Lower lobe of right lung (tissue), 2 donors: ENCODE results near the gene RPS6KA2. TPM values are rescaled to one million over a fixed set of nuclear protein-coding genes. Genes with fewer than 3 reads are reported as not detected.

Experiments used
- ATAC-seq, 2 donors: fragments of 200-7000 bp; cut with Tn5 transposase; one replicate each; pipeline ENCODE4 v1.9.1; 2020 to 2022; ENCODE audit warnings: mild to moderate bottlenecking in 2 of 2, moderate library complexity in 2 of 2
- DNase-seq: peaks from one replicate; pipeline ENCODE4 v3.0.0-alpha.2; 2020
- H3K27ac ChIP-seq: fragments of 200-600 bp; one replicate; pipeline ENCODE4 v1.8.0; 2022
- H3K27me3 ChIP-seq: fragments of 200-600 bp; one replicate; pipeline ENCODE4 v1.8.0; 2022; ENCODE audit warnings: low read depth
- H3K36me3 ChIP-seq: fragments of 200-600 bp; one replicate; pipeline ENCODE4 v1.8.0; 2022; ENCODE audit warnings: mild to moderate bottlenecking
- H3K4me1 ChIP-seq: fragments of 200-600 bp; one replicate; pipeline ENCODE4 v1.8.0; 2022
- H3K4me3 ChIP-seq: fragments of 200-600 bp; one replicate; pipeline ENCODE4 v1.8.0; 2022; ENCODE audit warnings: mild to moderate bottlenecking
- H3K9me3 ChIP-seq: fragments of 200-600 bp; one replicate; pipeline ENCODE4 v1.8.0; 2022
- CTCF ChIP-seq: fragments of 200-600 bp; IDR thresholded peaks from one replicate; pipeline ENCODE4 v1.8.0; 2022; ENCODE audit warnings: antibody characterized with exemption, mild to moderate bottlenecking
- intact Hi-C: fragments of 100-400 bp; cut with DNase I; formaldehyde crosslinking; loops from one replicate; pipeline ENCODE4 v1.11.0; 2022
- total RNA-seq: library from RNA; stranded (reverse); fragmentation: NEBNext Ultra II Directional; extraction: Animal tissue kit (Norgen Biotek cat#: 25700); gene quantifications from one replicate; pipeline ENCODE4 v1.2.1, GENCODE V29; 2021
- donor health status: DM: no; HTN: yes; CAD: no; lungs with severe emphysema.

Gene RPS6KA2
- total RNA-seq, 1 donor from 2014 or later, result 102 TPM

- H3K4me1 ChIP-seq, result peaks cover 12% of the 10 kb centered on the region
- no peak for DNase-seq
- H3K4me3 ChIP-seq, result no peak overlapping the region
- no peak for TF ChIP-seq CTCF
- no peak overlapping the region for H3K27ac ChIP-seq
- H3K27me3 ChIP-seq, result no peaks in the 10 kb centered on the region
- ATAC-seq, result no peak
- no peaks in the 10 kb centered on the region for H3K9me3 ChIP-seq
- H3K36me3 ChIP-seq, result peaks cover 83% of the 10 kb centered on the region
- intact Hi-C loops, result no loop called here
Observed at GRCh38 chr6:166483026-166483425, 144.0 kb downstream of the RPS6KA2 start.

GRCh38 chr6:166478782-166479592 is 148.1 kb downstream of the RPS6KA2 start:
- intact Hi-C loops, result no loop called here
- no peaks in the 10 kb centered on the region for H3K27me3 ChIP-seq
- H3K4me3 ChIP-seq, result no peak overlapping the region
- no peak overlapping the region for H3K27ac ChIP-seq
- no peaks in the 10 kb centered on the region for H3K9me3 ChIP-seq
- DNase-seq (no peak), ATAC-seq (no peak)
- H3K4me1 ChIP-seq, result no peaks in the 10 kb centered on the region
- no peak for TF ChIP-seq CTCF
- peaks cover 61% of the 10 kb centered on the region for H3K36me3 ChIP-seq

GRCh38 chr6:166477647-166478365 is 149.2 kb downstream of the RPS6KA2 start:
- Histone ChIP-seq H3K27me3 (no peaks in the 10 kb centered on the region), H3K36me3 (peaks cover 49% of the 10 kb centered on the region), H3K27ac (no peak overlapping the region), H3K4me1 (no peaks in the 10 kb centered on the region), H3K9me3 (no peaks in the 10 kb centered on the region), H3K4me3 (no peak overlapping the region)
- intact Hi-C loops, result no loop called here
- TF ChIP-seq CTCF, result no peak
- DNase-seq (no peak), ATAC-seq (no peak)

GRCh38 chr6:166476634-166477215 is 150.3 kb downstream of the RPS6KA2 start:
- intact Hi-C loops, result no loop called here
- Histone ChIP-seq H3K4me3 (no peak overlapping the region), H3K9me3 (no peaks in the 10 kb centered on the region), H3K27ac (no peak overlapping the region), H3K4me1 (no peaks in the 10 kb centered on the region), H3K36me3 (peaks cover 38% of the 10 kb centered on the region), H3K27me3 (no peaks in the 10 kb centered on the region)
- no peak for DNase-seq
- no peak for TF ChIP-seq CTCF
- ATAC-seq, result no peak

- ATAC-seq, result no peak
- Histone ChIP-seq H3K9me3 (no peaks in the 10 kb centered on the region), H3K4me3 (no peak overlapping the region), H3K27ac (no peak overlapping the region), H3K4me1 (no peaks in the 10 kb centered on the region), H3K36me3 (peaks cover 38% of the 10 kb centered on the region), H3K27me3 (no peaks in the 10 kb centered on the region)
- intact Hi-C loops, result no loop called here
- TF ChIP-seq CTCF, result no peak
- DNase-seq, result no peak
Observed at GRCh38 chr6:166476061-166476591, 150.9 kb downstream of the RPS6KA2 start.
